NCI-H345 (cell line): Measurements from ENCODE around the gene STX4.

ENCODE experiments used
- DNase-seq: peaks from one replicate; lab custom pipeline; 2025; lab: John Stamatoyannopoulos, UW

STX4 gene

GRCh38 chr16:31020536-31020935 is 12.8 kb upstream of the STX4 start:
- DNase-seq, result no peak

- no peak for DNase-seq
Observed at GRCh38 chr16:31022544-31023251, 10.7 kb upstream of the STX4 start.

DNA sequence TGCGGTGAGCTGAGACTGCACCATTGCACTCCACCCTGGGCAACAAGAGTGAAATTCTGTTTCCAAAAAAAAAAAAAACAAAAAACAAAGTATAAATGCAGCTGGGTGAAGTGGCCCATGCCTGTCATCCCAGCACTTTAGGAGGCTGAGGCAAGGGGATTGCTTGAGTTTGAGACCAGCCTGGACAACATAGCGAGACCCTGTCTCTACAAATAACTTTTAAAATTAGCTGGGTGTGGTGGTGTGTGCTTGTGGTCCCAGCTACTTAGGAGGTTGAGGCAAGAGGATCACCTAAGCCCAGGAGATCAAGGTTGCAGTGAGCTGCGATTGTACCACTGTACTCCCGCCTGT is 10.1 kb upstream of the STX4 start:
- DNase-seq, result no peak

GRCh38 chr16:31023627-31024226 is 9.6 kb upstream of the STX4 start:
- no peak for DNase-seq

- DNase-seq, result no peak
Observed at GRCh38 chr16:31025339-31025738, 8.0 kb upstream of the STX4 start.

DNA sequence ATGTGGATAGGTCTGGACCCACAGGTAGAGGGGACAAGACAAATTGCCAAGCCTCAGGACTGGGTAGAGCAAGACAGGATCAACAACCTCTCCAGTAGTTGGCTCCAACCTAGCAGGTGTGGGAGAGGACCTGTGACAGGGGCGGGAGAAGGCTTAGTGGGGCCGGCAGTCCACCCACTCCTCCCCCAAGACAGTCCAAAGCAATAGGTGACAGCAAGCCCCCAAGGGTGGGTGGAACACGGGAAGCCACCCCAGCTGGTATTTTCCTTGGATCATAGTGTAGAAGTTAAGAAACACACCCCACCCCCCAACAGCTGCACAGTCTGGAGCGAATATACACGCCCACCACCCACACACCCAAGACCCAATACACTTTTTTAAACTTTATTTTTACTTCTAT is 4.1 kb upstream of the STX4 start:
- DNase-seq, result no peak

DNA sequence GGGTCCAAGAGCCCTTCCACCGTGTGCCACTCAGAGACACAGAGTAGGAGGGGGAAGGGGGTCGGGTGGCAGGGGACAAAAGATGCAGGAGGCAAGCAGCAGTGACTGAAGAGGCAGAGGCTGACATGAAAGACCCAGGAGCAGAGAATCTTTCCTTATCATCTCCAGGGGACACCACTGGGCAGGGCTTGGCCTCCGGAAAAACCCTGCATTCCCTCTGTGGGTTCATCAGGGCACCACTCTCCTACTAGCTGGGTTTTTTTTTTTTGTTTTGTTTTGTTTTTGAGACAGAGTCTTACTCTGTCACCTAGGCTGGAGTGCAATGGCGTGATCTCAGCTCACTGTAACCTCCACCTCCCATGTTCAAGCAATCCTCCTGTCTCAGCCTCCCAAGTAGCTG is 2.1 kb upstream of the STX4 start:
- no peak for DNase-seq

GRCh38 chr16:31033709-31034492 is 543 bp downstream of the STX4 start:
- peak; percentile 89 for DNase-seq

- no peak for DNase-seq
Observed at GRCh38 chr16:31036691-31037090, 3.3 kb downstream of the STX4 start.

DNA sequence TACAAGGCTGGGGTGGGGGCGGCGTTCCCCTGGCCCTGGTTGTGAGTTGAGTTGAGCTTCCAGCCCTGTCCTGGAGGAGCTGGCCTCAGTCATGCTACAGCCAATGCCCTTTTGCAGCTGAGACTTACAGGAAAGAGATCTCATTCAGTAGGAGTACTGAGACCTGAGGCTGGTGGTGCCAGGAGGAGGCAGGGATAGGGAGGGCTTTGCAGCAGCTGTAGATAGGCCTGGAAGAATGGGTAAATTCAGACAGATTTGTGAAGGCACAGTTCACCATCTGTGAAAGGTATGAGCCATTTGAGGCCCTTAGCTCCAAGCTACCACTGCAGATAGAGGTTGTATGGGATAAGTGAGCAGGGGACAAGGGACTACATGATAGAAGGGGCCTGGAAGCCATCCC is 5.6 kb downstream of the STX4 start:
- no peak for DNase-seq

- no peak for DNase-seq
Observed at GRCh38 chr16:31042866-31043265, 9.5 kb downstream of the STX4 start.

DNA sequence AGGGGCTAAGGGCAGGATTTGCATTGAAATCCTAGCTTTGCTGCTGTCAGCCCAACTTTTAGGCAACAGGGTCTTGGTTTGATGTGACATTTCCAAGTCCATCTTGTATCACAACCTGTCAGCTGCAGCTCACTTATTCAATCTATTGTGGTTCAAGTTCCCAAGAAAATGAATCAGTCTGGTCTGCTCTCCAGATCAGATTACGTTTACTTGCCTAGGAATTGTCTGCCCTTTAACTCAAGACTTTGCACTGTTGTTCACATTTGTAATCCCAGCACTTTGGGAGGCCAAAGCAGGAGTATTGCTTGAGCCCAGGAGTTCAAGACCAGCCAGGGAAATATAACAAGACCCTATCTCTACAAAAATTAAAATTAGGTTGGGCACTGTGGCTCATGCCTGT is 10.0 kb downstream of the STX4 start:
- DNase-seq, result no peak

- DNase-seq, result no peak
Observed at GRCh38 chr16:31043898-31044481, 10.6 kb downstream of the STX4 start.

- DNase-seq, result no peak
Observed at GRCh38 chr16:31050280-31051030, 17.1 kb downstream of the STX4 start.

GRCh38 chr16:31052114-31052513 is 18.8 kb downstream of the STX4 start:
- no peak for DNase-seq

- no peak for DNase-seq
Observed at GRCh38 chr16:31055613-31056012, 22.3 kb downstream of the STX4 start.

- DNase-seq, result no peak
Observed at GRCh38 chr16:31061126-31061812, 27.9 kb downstream of the STX4 start.

- DNase-seq, result no peak
Observed at GRCh38 chr16:31061813-31062440, 28.6 kb downstream of the STX4 start.

GRCh38 chr16:31063495-31063842 is 30.1 kb downstream of the STX4 start:
- no peak for DNase-seq

DNA sequence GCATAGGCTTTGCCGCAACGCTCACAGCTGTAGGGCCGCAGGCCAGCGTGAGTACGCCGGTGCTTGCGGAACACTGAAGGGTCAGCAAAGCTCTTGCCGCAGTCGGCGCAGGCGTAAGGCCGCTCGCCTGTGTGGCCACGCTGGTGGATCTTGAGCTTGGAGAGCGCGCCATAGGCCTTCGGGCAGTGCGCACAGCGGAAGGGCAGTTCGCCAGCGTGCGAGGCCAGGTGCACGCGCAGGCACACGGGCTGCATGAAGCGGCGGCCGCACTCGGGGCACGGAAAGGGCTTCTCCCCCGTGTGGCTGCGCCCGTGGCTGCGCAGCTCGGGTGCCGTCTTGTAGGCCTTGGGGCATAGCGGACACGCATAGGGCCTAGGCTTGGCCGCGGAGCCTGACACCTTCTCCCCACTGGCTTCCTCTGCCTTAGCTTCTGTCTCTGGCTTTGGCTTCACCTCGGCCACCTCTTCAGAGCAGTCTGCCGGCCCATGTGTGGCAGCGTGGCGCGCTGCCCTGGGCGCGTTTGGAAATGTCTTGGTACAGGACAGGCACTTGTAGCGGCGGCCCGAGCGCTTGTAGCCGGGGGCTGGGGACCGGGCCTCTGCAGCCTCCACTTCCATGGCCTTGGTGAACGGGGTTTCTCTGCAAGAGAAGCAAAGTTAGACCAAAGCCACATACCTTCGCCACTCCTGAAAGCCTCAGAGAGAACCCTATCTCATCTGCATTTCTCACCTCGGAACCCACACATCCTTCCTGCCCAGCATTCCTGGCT is 30.7 kb downstream of the STX4 start:
- DNase-seq, result no peak
